Gastroesophageal sphincter (tissue), 4 donors: ENCODE data around the gene PANK1. TPM values are rescaled to one million over a fixed set of nuclear protein-coding genes. Genes with fewer than 3 reads are reported as not detected.

Source experiments
- ATAC-seq: fragments of 150-250 bp; one replicate; pipeline ENCODE4 v1.9.1; 2016; ENCODE audit warnings: mild to moderate bottlenecking, moderate library complexity
- H3K27ac ChIP-seq, 4 donors: fragments of 200-600 bp; sonication (generic) in 3 of 4; 1 replicate in 3 of 4; 2 replicates in 1 of 4; pipeline ENCODE4 v1.5.1; 2016 to 2019
- H3K27me3 ChIP-seq: fragments of 200-600 bp; sonication (generic); one replicate; pipeline ENCODE4 v1.5.1; 2019
- H3K36me3 ChIP-seq, 2 donors: fragments of 200-600 bp; sonication (generic); one replicate each; pipeline ENCODE4 v1.5.1; 2019; ENCODE audit warnings: control low read depth in 1 of 2
- H3K4me1 ChIP-seq, 3 donors: fragments of 200-600 bp; sonication (generic); 1 replicate in 2 of 3; 2 replicates in 1 of 3; pipeline ENCODE4 v1.5.1; 2016 to 2019; ENCODE audit warnings: control low read depth in 2 of 3
- H3K4me3 ChIP-seq, 2 donors: fragments of 200-600 bp; sonication (generic); one replicate each; pipeline ENCODE4 v1.5.1; 2019; ENCODE audit warnings: mild to moderate bottlenecking in 1 of 2, moderate library complexity in 1 of 2
- H3K9me3 ChIP-seq, 3 donors: fragments of 200-600 bp; sonication (generic); one replicate each; pipeline ENCODE4 v1.5.1; 2017 to 2019; ENCODE audit warnings: control low read depth in 2 of 3
- CTCF ChIP-seq, 4 experiments: fragments of 200-600 bp in 2 of 4; fragments of 450-650 bp in 2 of 4; sonication (generic) in 1 of 4; IDR thresholded peaks; one replicate each; pipeline ENCODE4 v1.5.1; 2017 to 2019; ENCODE audit warnings: antibody characterized with exemption in 4 of 4, mild to moderate bottlenecking in 2 of 4, moderate library complexity in 2 of 4
- EP300 ChIP-seq: sonication (generic); formaldehyde crosslinking; IDR thresholded peaks from one replicate; pipeline ENCODE4 v1.6.1; 2017; ENCODE audit warnings: antibody characterized with exemption, mild to moderate bottlenecking
- POLR2A ChIP-seq, 2 donors: fragments of 450-650 bp; IDR thresholded peaks; one replicate each; pipeline ENCODE4 v1.6.1; 2017; ENCODE audit warnings: antibody characterized with exemption in 2 of 2, mild to moderate bottlenecking in 2 of 2, moderate library complexity in 1 of 2
- POLR2AphosphoS5 ChIP-seq: sonication (generic); formaldehyde crosslinking; IDR thresholded peaks from one replicate; pipeline ENCODE4 v1.6.1; 2017; ENCODE audit warnings: antibody characterized with exemption
- WGBS, 2 donors: methylation state at CpG; one replicate each; pipeline ENCODE4 v1.1.5; 2018; ENCODE audit warnings: low coverage in 1 of 2; 5-methylcytosine and 5-hydroxymethylcytosine counted together
- total RNA-seq, 4 donors: library from RNA; depleted of rRNA; stranded (reverse); fragments of >200 nt; gene quantifications; one replicate each; pipeline ENCODE4 v1.1.0, GENCODE V29; 2016

PANK1 gene
- total RNA-seq, 4 donors from 2014 or later: 3.6 to 4.9 (median 4.1) TPM

- TF ChIP-seq POLR2A (IDR thresholded peaks at IDR 0.05) (no peak), POLR2AphosphoS5 (no peak), CTCF (IDR thresholded peaks at IDR 0.05) (no peak), EP300 (no peak)
- Histone ChIP-seq H3K4me1 (no peaks in the 10 kb centered on the region), H3K9me3 (no peaks in the 10 kb centered on the region), H3K27me3 (no peaks in the 10 kb centered on the region), H3K4me3 (no peak overlapping the region), H3K27ac (no peak overlapping the region), H3K36me3 (peaks cover 0 to 3% of the 10 kb centered on the region in 2 donors)
- no peak for ATAC-seq
- WGBS, 2 donors: 89% methylated on average over 3 of the region's 5 CpGs; no CpG with 5 or more reads in 1 of the 2 donors
These were observed 40.8 kb downstream of the PANK1 start for GRCh38 chr10:89604200-89604599.

GRCh38 chr10:89602919-89603318 lies 42.1 kb downstream of the PANK1 start:
- no peak for TF ChIP-seq EP300
- no peak for TF ChIP-seq CTCF (IDR thresholded peaks at IDR 0.05)
- TF ChIP-seq POLR2A (IDR thresholded peaks at IDR 0.05): no peak
- TF ChIP-seq POLR2AphosphoS5: no peak
- no peak for ATAC-seq
- Histone ChIP-seq H3K9me3 (no peaks in the 10 kb centered on the region), H3K27me3 (no peaks in the 10 kb centered on the region), H3K4me3 (no peak overlapping the region), H3K4me1 (no peaks in the 10 kb centered on the region), H3K36me3 (peaks cover 0 to 15% of the 10 kb centered on the region in 2 donors), H3K27ac (no peak overlapping the region)
- WGBS, 2 donors: 87 to 100% methylated on average over 2 of the region's 2 CpGs

GRCh38 chr10:89601728-89602361 lies 43.2 kb downstream of the PANK1 start:
- no peak for TF ChIP-seq CTCF (IDR thresholded peaks at IDR 0.05)
- no peak for TF ChIP-seq EP300
- no peaks in the 10 kb centered on the region for H3K4me1 ChIP-seq
- peaks cover 0 to 17% of the 10 kb centered on the region in 2 donors for H3K36me3 ChIP-seq
- WGBS, 2 donors: 81 to 84% methylated on average over 2 of the region's 2 CpGs
- H3K9me3 ChIP-seq: no peaks in the 10 kb centered on the region
- H3K4me3 ChIP-seq: no peak overlapping the region
- H3K27ac ChIP-seq: no peak overlapping the region
- H3K27me3 ChIP-seq: no peaks in the 10 kb centered on the region
- no peak for ATAC-seq

- Histone ChIP-seq H3K27me3 (no peaks in the 10 kb centered on the region), H3K9me3 (no peaks in the 10 kb centered on the region), H3K36me3 (peaks cover 0 to 17% of the 10 kb centered on the region in 2 donors), H3K27ac (no peak overlapping the region), H3K4me1 (no peaks in the 10 kb centered on the region), H3K4me3 (no peak overlapping the region)
- 81 to 85% methylated on average over 3 of the region's 3 CpGs for WGBS, 2 donors
- ATAC-seq: no peak
- no peak for TF ChIP-seq CTCF (IDR thresholded peaks at IDR 0.05)
- TF ChIP-seq POLR2AphosphoS5: no peak
- no peak for TF ChIP-seq POLR2A (IDR thresholded peaks at IDR 0.05)
- TF ChIP-seq EP300: no peak
These were observed 45.0 kb downstream of the PANK1 start for GRCh38 chr10:89600041-89600440.

GRCh38 chr10:89593043-89593442 lies 52.0 kb downstream of the PANK1 start:
- Histone ChIP-seq H3K4me1 (peaks cover 0 to 19% (median 0%) of the 10 kb centered on the region in 3 donors), H3K27me3 (no peaks in the 10 kb centered on the region), H3K36me3 (peaks cover 0 to 9% of the 10 kb centered on the region in 2 donors), H3K4me3 (no peak overlapping the region), H3K27ac (no peak overlapping the region), H3K9me3 (no peaks in the 10 kb centered on the region)
- TF ChIP-seq CTCF (IDR thresholded peaks at IDR 0.05): no peak
- no peak for TF ChIP-seq POLR2A (IDR thresholded peaks at IDR 0.05)
- no peak for TF ChIP-seq POLR2AphosphoS5
- no peak for TF ChIP-seq EP300
- WGBS, 2 donors: 84 to 90% methylated on average over 10 of the region's 10 CpGs
- ATAC-seq: no peak
